ENCODE data around the gene PWP1.

Gene PWP1

DNA sequence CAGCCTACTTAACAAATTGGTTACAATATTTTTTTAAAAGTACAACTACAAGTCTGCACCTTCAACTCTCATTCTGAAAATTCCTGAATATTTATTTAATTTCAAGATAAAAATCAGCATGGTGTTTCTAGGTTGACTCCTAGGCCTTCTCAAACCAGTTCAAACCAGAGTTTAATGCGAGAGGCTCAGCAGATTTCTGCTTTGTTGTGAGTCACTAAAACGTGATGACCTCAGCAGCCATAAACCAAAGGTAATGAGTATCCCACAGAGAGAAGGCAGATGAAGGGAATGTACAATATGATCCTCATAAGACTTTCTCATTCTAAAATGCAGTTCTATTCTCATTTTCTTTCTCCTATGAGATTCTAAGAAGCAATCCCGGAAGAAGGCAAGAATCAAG lies 73.8 kb downstream of the PWP1 start:
- CTCF ChIA-PET = interaction anchor here (0.6 kb wide), 1 partner anchor 49 kb away, joined by 5 read pairs; no protein-coding TSS in a partner anchor
- peak; percentile 69 for DNase-seq (ENCODE audit: extremely low spot score)
- POLR2A ChIA-PET = interaction anchor here (0.7 kb wide), 1 partner anchor 81 kb away, joined by 3 read pairs; no protein-coding TSS in a partner anchor
- TF ChIP-seq, protein P1, sequence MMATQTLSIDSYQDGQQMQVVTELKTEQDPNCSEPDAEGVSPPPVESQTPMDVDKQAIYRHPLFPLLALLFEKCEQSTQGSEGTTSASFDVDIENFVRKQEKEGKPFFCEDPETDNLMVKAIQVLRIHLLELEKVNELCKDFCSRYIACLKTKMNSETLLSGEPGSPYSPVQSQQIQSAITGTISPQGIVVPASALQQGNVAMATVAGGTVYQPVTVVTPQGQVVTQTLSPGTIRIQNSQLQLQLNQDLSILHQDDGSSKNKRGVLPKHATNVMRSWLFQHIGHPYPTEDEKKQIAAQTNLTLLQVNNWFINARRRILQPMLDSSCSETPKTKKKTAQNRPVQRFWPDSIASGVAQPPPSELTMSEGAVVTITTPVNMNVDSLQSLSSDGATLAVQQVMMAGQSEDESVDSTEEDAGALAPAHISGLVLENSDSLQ (IDR thresholded peaks at IDR 0.05) = no peak
- TF ChIP-seq BHLHE40 (IDR thresholded peaks at IDR 0.05; ENCODE audit: borderline replicate concordance) = no peak
- no peak for TF ChIP-seq ARNT (IDR thresholded peaks at IDR 0.05)
- TF ChIP-seq CTBP1 (IDR thresholded peaks at IDR 0.05; ENCODE audit: borderline replicate concordance) = no peak; the same call in 1 of the 2 replicates
- TF ChIP-seq FOXA1 (IDR thresholded peaks at IDR 0.05) = no peak
- TF ChIP-seq L3MBTL2 (conservative IDR thresholded peaks at IDR 0.05) = no peak
- TF ChIP-seq TARDBP (IDR thresholded peaks at IDR 0.05) = no peak
- TF ChIP-seq SP1 (IDR thresholded peaks at IDR 0.05) = no peak
- no peak for TF ChIP-seq ELF4 (IDR thresholded peaks at IDR 0.05)
- no peak for TF ChIP-seq HDGF (IDR thresholded peaks at IDR 0.05; ENCODE audit: borderline replicate concordance)
- no peak for TF ChIP-seq ZNF384 (IDR thresholded peaks at IDR 0.05)
- TF ChIP-seq FOXM1 (IDR thresholded peaks at IDR 0.05; ENCODE audit: borderline replicate concordance) = no peak
- TF ChIP-seq SUZ12 (IDR thresholded peaks at IDR 0.05) = no peak
- TF ChIP-seq NFRKB (IDR thresholded peaks at IDR 0.05) = no peak
- TF ChIP-seq LEF1 (IDR thresholded peaks at IDR 0.05; ENCODE audit: borderline replicate concordance) = no peak
- no peak for TF ChIP-seq FOXK2 (IDR thresholded peaks at IDR 0.05)

DNA sequence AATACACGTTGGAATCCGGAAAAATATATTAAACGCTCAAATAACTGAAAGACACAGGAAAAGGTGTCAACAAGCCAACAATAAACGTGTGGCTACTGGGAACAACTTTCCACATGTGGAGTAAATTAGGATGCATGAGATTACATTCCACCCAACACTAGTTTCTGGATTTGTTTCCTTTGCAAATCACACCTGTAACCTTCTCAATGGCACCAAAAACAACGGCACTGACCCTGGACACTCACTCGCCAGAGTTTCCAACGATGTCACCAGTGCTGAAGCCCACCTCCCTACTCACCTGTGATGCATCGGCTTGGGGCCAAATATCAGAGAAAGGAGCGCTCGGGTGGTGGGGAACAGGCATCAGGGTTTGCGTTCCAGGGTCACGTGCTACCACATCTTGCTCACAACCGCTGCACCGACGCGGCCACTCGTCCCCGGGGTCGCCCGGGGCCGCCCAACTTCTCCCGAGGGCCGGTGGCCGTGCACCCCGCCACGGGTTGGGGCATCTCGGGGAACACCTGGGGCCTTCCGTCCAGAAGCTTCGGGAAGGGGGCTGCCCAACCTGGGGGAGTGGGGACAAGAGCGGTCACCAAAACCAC lies 74.7 kb downstream of the PWP1 start:
- CTCF ChIA-PET = interaction anchor here (0.6 kb wide), 1 partner anchor 50 kb away, joined by 5 read pairs; no protein-coding TSS in a partner anchor
- POLR2A ChIA-PET = interaction anchor here (0.7 kb wide), 1 partner anchor 82 kb away, joined by 3 read pairs; no protein-coding TSS in a partner anchor
- TF ChIP-seq ELF4 (IDR thresholded peaks at IDR 0.05) = no peak
- TF ChIP-seq L3MBTL2 (conservative IDR thresholded peaks at IDR 0.05) = peak; percentile 28; the same call in 1 of the 2 replicates
- DNase-seq (ENCODE audit: extremely low spot score) = peak; percentile 42

DNA sequence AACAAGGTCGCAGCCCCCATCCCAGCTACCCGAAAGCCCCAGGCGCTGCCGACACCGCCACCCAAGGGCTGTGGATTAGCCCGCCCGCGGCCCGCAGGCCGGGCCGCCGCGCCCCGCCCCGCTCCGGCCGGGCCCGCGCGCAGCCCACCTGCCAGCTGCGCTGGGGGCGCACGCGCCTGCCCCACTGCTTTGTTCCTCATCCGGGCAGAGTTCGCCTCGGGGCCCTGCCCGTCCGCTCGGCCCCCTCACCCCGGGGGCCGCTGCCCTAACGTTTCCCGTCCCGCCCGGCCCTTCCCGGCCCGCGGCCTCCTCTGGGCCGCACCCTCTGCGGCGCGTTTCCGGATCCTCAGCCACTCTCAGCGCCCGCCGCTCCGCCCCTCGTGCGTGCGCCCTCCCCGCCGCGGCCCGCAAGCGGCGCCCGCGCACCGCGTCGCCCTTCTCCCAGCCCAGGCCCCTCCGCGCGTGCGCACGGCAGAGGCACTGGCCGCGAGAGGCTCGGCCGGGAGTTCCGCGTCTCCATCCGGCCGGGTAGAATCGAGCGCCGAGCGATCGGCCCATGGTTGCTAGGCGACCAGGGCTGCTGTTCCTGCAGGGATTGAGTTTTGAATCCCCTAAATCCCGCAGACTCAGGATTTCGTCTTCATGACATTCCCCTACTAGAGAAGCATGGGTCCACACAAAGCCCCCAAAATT lies 75.4 kb downstream of the PWP1 start, which contains the start of gene PRDM4:
TSS of gene PRDM4 (minus strand) at position 329 of the 693 bp plus-strand sequence. CDS start 622 bp downstream, outside the sequence.
- peak; percentile 97 for DNase-seq (ENCODE audit: extremely low spot score)
- CTCF ChIA-PET = no interaction called here
- POLR2A ChIA-PET = interaction anchor here (1.6 kb wide), 1 partner anchor 143 kb away, joined by 5 read pairs; no protein-coding TSS in a partner anchor
- TF ChIP-seq SP1 (IDR thresholded peaks at IDR 0.05) (no peak), L3MBTL2 (conservative IDR thresholded peaks at IDR 0.05) (peak; percentile 19; the same call in 1 of the 2 replicates)

DNA sequence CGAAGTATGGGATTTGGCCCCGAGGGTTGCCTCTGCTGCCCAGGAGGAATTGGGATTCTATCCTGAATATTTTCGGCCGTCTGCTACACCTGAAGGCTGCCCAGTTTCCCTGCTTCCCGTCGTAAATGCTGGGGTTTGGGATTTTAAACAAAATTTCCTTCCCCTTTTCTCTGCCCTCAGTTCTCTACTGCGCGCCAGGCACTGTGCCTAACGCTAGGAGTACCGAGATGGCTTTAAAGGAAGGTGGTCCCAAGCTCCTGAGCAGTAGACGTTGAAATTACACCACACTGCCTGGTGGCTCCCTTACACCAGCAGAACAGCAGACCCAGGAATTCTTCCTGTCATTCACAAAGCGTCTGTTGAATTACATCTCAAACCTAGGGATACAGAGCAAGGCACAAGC lies 75.9 kb downstream of the PWP1 start:
- peak; percentile 13 for DNase-seq (ENCODE audit: extremely low spot score)
- ChIA-PET CTCF (no interaction called here), POLR2A (interaction anchor here (1.6 kb wide), 1 partner anchor 142 kb away, joined by 5 read pairs; no protein-coding TSS in a partner anchor)
- TF ChIP-seq L3MBTL2 (conservative IDR thresholded peaks at IDR 0.05) = no peak; the same call in 1 of the 2 replicates
- no peak for TF ChIP-seq NFRKB (IDR thresholded peaks at IDR 0.05)
- no peak for TF ChIP-seq ARNT (IDR thresholded peaks at IDR 0.05)
- TF ChIP-seq HDGF (IDR thresholded peaks at IDR 0.05; ENCODE audit: borderline replicate concordance) = no peak
- TF ChIP-seq BHLHE40 (IDR thresholded peaks at IDR 0.05; ENCODE audit: borderline replicate concordance) = no peak
- TF ChIP-seq CTBP1 (IDR thresholded peaks at IDR 0.05; ENCODE audit: borderline replicate concordance) = no peak
- TF ChIP-seq FOXA1 (IDR thresholded peaks at IDR 0.05) = no peak
- no peak for TF ChIP-seq SUZ12 (IDR thresholded peaks at IDR 0.05)
- TF ChIP-seq, protein P1 (IDR thresholded peaks at IDR 0.05) = no peak
- TF ChIP-seq ZNF384 (IDR thresholded peaks at IDR 0.05) = no peak
- no peak for TF ChIP-seq SP1 (IDR thresholded peaks at IDR 0.05)
- TF ChIP-seq FOXK2 (IDR thresholded peaks at IDR 0.05) = no peak
- TF ChIP-seq ELF4 (IDR thresholded peaks at IDR 0.05) = no peak
- no peak for TF ChIP-seq LEF1 (IDR thresholded peaks at IDR 0.05; ENCODE audit: borderline replicate concordance)
- TF ChIP-seq TARDBP (IDR thresholded peaks at IDR 0.05) = no peak
- TF ChIP-seq FOXM1 (IDR thresholded peaks at IDR 0.05; ENCODE audit: borderline replicate concordance) = no peak

Measured in HEK293T (cell line).